Naive thymus-derived CD4-positive, alpha-beta T cell (primary cell): ENCODE measurements around the gene SKA3. TPM values are rescaled to one million over a fixed set of nuclear protein-coding genes. Genes with fewer than 3 reads are reported as not detected.

Experiments used
- ATAC-seq: fragments of 150-1000 bp; cut with Tn5 transposase; 2 replicates; pipeline ENCODE4 v1.10.0; 2021; ENCODE audit warnings: mild to moderate bottlenecking, moderate library complexity
- CTCF ChIA-PET: fragments of 350-600 bp; sonication (Branson Sonifier 250); formaldehyde crosslinking; loops from one replicate; lab custom pipeline; 2021; ENCODE audit warnings: antibody characterized with exemption; lab: Charles Lee
- POLR2A ChIA-PET: fragments of 350-600 bp; sonication (Branson Sonifier 250); formaldehyde crosslinking; loops from one replicate; lab custom pipeline; 2021; ENCODE audit warnings: antibody characterized with exemption, inconsistent platforms; lab: Charles Lee
- DNase-seq, 9 donors: peaks; one replicate each; pipeline versions ENCODE4 v3.0.0 to v3.0.0-alpha.2; 2020 to 2022; ENCODE audit warnings: mixed read lengths in 1 of 9
- H3K27ac ChIP-seq: one replicate; pipeline ENCODE4 v1.7.0; 2013; ENCODE audit warnings: mild to moderate bottlenecking, low read depth, low read length, moderate library complexity
- H3K27me3 ChIP-seq, 2 donors: one replicate each; pipeline ENCODE4 v1.7.0; 2013; ENCODE audit warnings: low read length in 2 of 2, mild to moderate bottlenecking in 2 of 2, moderate library complexity in 2 of 2; ENCODE audit not compliant: control insufficient read depth in 2 of 2, insufficient read depth in 2 of 2
- H3K36me3 ChIP-seq, 3 experiments: 1 replicate in 2 of 3; 2 replicates in 1 of 3; pipeline ENCODE4 v1.7.0; 2013; ENCODE audit warnings: low read length in 3 of 3, mild to moderate bottlenecking in 3 of 3, moderate library complexity in 1 of 3; ENCODE audit not compliant: insufficient read depth in 3 of 3, control insufficient read depth in 2 of 3
- H3K4me1 ChIP-seq, 2 donors: one replicate each; pipeline ENCODE4 v1.7.0; 2013; ENCODE audit warnings: low read length in 2 of 2, mild to moderate bottlenecking in 2 of 2, moderate library complexity in 1 of 2; ENCODE audit not compliant: control insufficient read depth in 2 of 2, insufficient read depth in 2 of 2
- H3K4me3 ChIP-seq: 2 replicates; pipeline ENCODE4 v1.7.0; 2013; ENCODE audit warnings: mild to moderate bottlenecking, low read length
- H3K9me3 ChIP-seq, 3 experiments: 1 replicate in 2 of 3; 2 replicates in 1 of 3; pipeline ENCODE4 v1.7.0; 2013; ENCODE audit warnings: low read length in 3 of 3; ENCODE audit not compliant: control insufficient read depth in 2 of 3
- H3K27ac Mint-ChIP-seq, 9 donors: one replicate each; pipeline ENCODE4 v1.8.0; 2020 to 2022; ENCODE audit warnings: mixed read lengths in 9 of 9, mild to moderate bottlenecking in 8 of 9, moderate library complexity in 5 of 9, inconsistent platforms in 2 of 9
- H3K27me3 Mint-ChIP-seq, 5 donors: one replicate each; pipeline ENCODE4 v1.8.0; 2021 to 2022; ENCODE audit warnings: mixed read lengths in 5 of 5, mild to moderate bottlenecking in 1 of 5
- H3K36me3 Mint-ChIP-seq, 5 donors: one replicate each; pipeline ENCODE4 v1.8.0; 2020 to 2022; ENCODE audit warnings: mixed read lengths in 5 of 5, mild to moderate bottlenecking in 3 of 5, inconsistent platforms in 1 of 5
- H3K4me1 Mint-ChIP-seq, 7 donors: one replicate each; pipeline ENCODE4 v1.8.0; 2020 to 2022; ENCODE audit warnings: mixed read lengths in 7 of 7, mild to moderate bottlenecking in 3 of 7, inconsistent platforms in 1 of 7
- H3K4me3 Mint-ChIP-seq, 10 donors: one replicate each; pipeline ENCODE4 v1.8.0; 2020 to 2022; ENCODE audit warnings: mild to moderate bottlenecking in 10 of 10, mixed read lengths in 10 of 10, moderate library complexity in 6 of 10, inconsistent platforms in 2 of 10
- H3K9me3 Mint-ChIP-seq, 11 donors: one replicate each; pipeline ENCODE4 v1.8.0; 2020 to 2022; ENCODE audit warnings: mixed read lengths in 11 of 11, mild to moderate bottlenecking in 4 of 11, inconsistent platforms in 1 of 11, moderate library complexity in 1 of 11
- intact Hi-C, 2 donors: fragments of 100-400 bp; cut with micrococcal nuclease; formaldehyde crosslinking; loops; one replicate each; pipeline ENCODE4 v1.15.1; 2023
- polyA plus RNA-seq, 2 donors: library from polyadenylated mRNA; unstranded; fragments of 300-500 nt; fragmentation: Illumina TruSeq; gene quantifications; one replicate each; pipeline ENCODE4 v1.2.3, GENCODE V29; 2021
- total RNA-seq, 6 experiments: library from RNA in 5 of 6; stranded (reverse) in 5 of 6; gene quantifications; 1 replicate in 5 of 6; 2 replicates in 1 of 6; pipeline ENCODE4 v1.2.3 and lab custom pipeline; 2021 to 2026

SKA3 gene
- total and polyA plus RNA-seq, 7 experiments from 2014 or later, result 0.46 to 35.0 (median 1.6) TPM; not detected in 3

DNA sequence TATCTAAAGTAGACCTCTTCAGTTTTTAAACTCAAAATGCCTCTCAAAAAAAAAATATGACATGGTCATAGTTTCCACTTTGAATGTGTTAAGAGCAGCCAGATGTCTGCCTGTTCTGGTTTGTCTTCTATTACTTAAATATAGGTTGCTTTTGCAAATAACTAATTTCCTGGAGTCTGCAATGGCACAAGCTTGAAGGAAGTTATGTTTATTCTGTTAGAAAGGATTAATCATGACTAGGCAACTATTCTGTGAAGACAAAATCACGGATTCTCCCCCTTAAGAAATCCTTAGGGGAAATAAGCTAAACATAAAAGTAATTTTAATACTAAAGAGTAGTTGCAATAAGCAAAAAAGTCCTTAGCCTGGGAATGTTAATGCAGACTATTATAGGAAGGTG, 26.3 kb downstream of the SKA3 start:
- Histone ChIP-seq H3K4me1 (no peaks in the 10 kb centered on the region), H3K27me3 (no peaks in the 10 kb centered on the region), H3K9me3 (no peaks in the 10 kb centered on the region), H3K4me3 (no peak overlapping the region), H3K27ac (no peak overlapping the region), H3K36me3 (peaks cover 3 to 21% (median 13%) of the 10 kb centered on the region in 3 experiments)
- Mint-ChIP-seq H3K36me3 (peaks cover 6 to 17% (median 9%) of the 10 kb centered on the region in 5 donors), H3K4me3 (no peak overlapping the region), H3K9me3 (no peaks in the 10 kb centered on the region), H3K27ac (peak overlapping the region in 1 of 9 donors; percentile 2), H3K27me3 (no peaks in the 10 kb centered on the region), H3K4me1 (peaks cover 0 to 4% (median 3%) of the 10 kb centered on the region in 7 donors)
- intact Hi-C loops, result no loop called here
- ATAC-seq (no peak), DNase-seq (no peak)
- ChIA-PET CTCF (no interaction called here), POLR2A (interaction anchor here (1.9 kb wide), 1 partner anchor 27 kb away, joined by 10 read pairs; the partner anchor contains the start of genes MRPL57 and SKA3)

DNA sequence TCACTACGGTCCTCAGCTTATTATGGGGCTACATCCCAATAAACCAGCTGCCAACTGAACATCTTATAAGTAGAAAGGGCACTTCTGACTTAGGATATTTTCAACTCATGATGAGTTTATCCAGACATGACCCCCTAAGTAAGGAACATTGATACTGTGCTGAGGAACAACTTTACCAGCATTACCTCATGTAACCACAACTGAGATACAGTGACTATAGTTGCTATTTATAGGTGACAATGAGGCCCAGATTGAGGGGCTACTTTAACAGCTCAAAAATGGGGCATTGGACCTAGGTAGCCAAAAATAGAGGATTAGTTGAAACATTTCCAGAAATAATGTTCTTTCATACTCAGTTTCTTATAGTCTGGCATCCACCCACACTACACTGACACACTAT, 26.8 kb downstream of the SKA3 start:
- Mint-ChIP-seq H3K36me3 (peaks cover 6 to 14% (median 10%) of the 10 kb centered on the region in 5 donors), H3K27ac (peak overlapping the region in 1 of 9 donors; percentile 34), H3K4me3 (no peak overlapping the region), H3K27me3 (no peaks in the 10 kb centered on the region), H3K9me3 (no peaks in the 10 kb centered on the region), H3K4me1 (peaks cover 0 to 6% (median 5%) of the 10 kb centered on the region in 7 donors)
- H3K4me3 ChIP-seq, result no peak overlapping the region
- peaks cover 3 to 21% (median 13%) of the 10 kb centered on the region in 3 experiments for H3K36me3 ChIP-seq
- H3K27me3 ChIP-seq, result no peaks in the 10 kb centered on the region
- CTCF ChIA-PET, result interaction anchor here (0.6 kb wide), 1 partner anchor 76 kb away, joined by 3 read pairs; no protein-coding TSS in a partner anchor
- no peak overlapping the region for H3K27ac ChIP-seq
- POLR2A ChIA-PET, result interaction anchor here (1.9 kb wide), 1 partner anchor 27 kb away, joined by 10 read pairs; the partner anchor contains the start of genes MRPL57 and SKA3
- ATAC-seq (no peak), DNase-seq (no peak)
- peaks cover 0 to 1% of the 10 kb centered on the region in 2 donors for H3K4me1 ChIP-seq
- no peaks in the 10 kb centered on the region for H3K9me3 ChIP-seq
- intact Hi-C loops, result no loop called here

DNA sequence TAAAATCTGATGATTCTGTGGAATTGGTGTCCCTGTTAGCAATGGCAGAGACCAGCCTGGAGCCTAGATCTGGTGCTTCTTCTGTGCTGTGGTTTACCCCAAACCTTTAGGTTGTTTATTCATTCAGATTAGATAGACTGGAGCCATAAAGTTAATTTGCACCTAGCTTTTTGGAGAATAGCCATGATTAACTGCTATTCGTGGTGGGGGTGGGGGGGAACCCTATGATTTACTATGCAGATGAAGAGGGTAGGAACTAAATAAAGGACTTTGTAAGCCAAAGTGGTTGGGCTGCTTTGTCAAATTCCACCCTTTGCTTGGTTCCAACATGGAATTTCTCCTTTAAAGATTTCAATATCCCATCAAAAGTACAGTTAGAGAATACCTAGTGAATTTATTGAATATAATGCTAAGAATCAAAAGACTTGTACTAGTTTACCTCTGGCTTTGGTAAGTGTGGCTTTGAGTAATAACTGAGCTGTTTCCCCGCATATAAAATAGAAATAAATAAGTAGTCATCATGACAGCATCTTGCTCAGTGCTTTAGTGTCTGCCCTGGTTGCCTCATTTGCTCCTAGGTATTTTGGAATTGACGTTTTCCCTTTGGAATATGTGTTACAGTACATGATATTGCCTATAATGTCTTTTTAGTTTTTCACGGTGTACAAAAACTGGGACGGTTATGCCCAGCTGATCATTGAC, 27.6 kb downstream of the SKA3 start:
- Mint-ChIP-seq H3K36me3 (peaks cover 6 to 14% (median 11%) of the 10 kb centered on the region in 5 donors), H3K4me1 (peaks cover 3 to 12% (median 9%) of the 10 kb centered on the region in 7 donors), H3K27me3 (no peaks in the 10 kb centered on the region), H3K9me3 (no peaks in the 10 kb centered on the region), H3K27ac (peak overlapping the region in 4 of 9 donors; percentile 13 to 46 (median 42)), H3K4me3 (no peak overlapping the region)
- ChIA-PET CTCF (interaction anchor here (0.6 kb wide), 1 partner anchor 75 kb away, joined by 3 read pairs; no protein-coding TSS in a partner anchor), POLR2A (interaction anchor here (1.1 to 1.9 kb wide), 2 partner anchors 27 to 28 kb away, joined by 4 to 10 read pairs; partner anchors contain the start of genes MRPL57 and SKA3)
- H3K9me3 ChIP-seq, result no peaks in the 10 kb centered on the region
- no peak overlapping the region for H3K4me3 ChIP-seq
- H3K4me1 ChIP-seq, result peaks cover 0 to 5% of the 10 kb centered on the region in 2 donors
- peaks cover 3 to 22% (median 13%) of the 10 kb centered on the region in 3 experiments for H3K36me3 ChIP-seq
- ATAC-seq, result no peak
- DNase-seq, result no peak
- intact Hi-C loops, result no loop called here
- H3K27ac ChIP-seq, result no peak overlapping the region
- H3K27me3 ChIP-seq, result no peaks in the 10 kb centered on the region

DNA sequence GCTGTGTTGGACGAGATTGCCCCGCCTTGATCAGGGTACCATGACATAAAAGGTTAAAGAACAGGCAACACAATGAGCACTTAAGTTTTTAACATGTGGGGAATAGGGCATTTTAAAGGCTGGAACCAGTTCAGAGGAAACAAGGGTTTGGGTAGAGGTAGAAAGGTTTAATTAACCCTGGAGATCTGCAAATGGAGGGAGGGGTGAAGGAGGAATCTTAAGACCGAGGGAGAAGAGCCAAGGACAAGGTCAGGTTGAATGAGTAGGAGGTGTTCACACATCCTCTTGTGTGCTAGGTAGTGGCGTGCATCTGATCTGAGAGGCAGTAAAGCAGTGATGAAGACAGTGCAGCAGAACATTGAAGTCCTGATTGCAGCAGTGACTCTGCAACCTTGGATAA, 28.5 kb downstream of the SKA3 start:
- ATAC-seq, result peak; percentile 48
- CTCF ChIA-PET, result no interaction called here

DNA sequence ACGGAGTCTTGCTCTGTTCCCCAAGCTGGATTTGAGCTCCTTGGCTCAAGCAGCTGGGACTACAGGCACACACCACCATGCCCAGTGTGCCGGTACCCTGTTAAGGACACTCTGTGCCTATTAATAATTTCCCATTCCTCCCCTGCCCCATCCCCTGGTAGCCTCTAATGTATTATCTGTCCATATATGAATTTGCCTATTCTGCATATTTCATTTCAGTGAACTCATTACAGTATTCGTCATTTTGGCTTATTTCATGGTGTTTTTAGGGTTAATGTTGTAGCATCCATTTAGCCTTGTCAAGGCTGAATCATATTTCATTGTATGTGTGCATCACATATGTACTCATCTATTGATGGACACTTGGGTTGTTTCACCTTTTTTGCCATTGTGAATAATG, 33.6 kb downstream of the SKA3 start:
- Histone ChIP-seq H3K4me1 (peaks cover 18 to 38% of the 10 kb centered on the region in 2 donors), H3K36me3 (peaks cover 10 to 37% (median 11%) of the 10 kb centered on the region in 3 experiments), H3K27ac (peak overlapping the region; percentile 48), H3K9me3 (no peaks in the 10 kb centered on the region), H3K4me3 (no peak overlapping the region), H3K27me3 (no peaks in the 10 kb centered on the region)
- Mint-ChIP-seq H3K9me3 (peaks cover 0 to 3% (median 0%) of the 10 kb centered on the region in 11 donors), H3K4me3 (peak overlapping the region; percentile 58 to 87 (median 78)), H3K4me1 (peaks cover 20 to 48% (median 41%) of the 10 kb centered on the region in 7 donors), H3K36me3 (peaks cover 11 to 23% (median 23%) of the 10 kb centered on the region in 5 donors), H3K27me3 (peaks cover 0 to 4% (median 3%) of the 10 kb centered on the region in 5 donors), H3K27ac (peak overlapping the region; percentile 6 to 87 (median 76))
- no peak for DNase-seq
- CTCF ChIA-PET, result no interaction called here
- intact Hi-C loops, result no loop called here
- POLR2A ChIA-PET, result interaction anchor here (0.6 to 1.1 kb wide), 2 partner anchors 33 to 611 kb away, joined by 3 to 6 read pairs; partner anchors contain the start of genes MRPL57 and SKA3
- no peak for ATAC-seq

More for the DNA sequence above, 28.5 kb downstream of the SKA3 start:
- peak in 2 of 9 donors; percentile 5 to 10 for DNase-seq
- intact Hi-C loops, result no loop called here
- peaks cover 4 to 14% of the 10 kb centered on the region in 2 donors for H3K4me1 ChIP-seq
- Mint-ChIP-seq H3K27me3 (no peaks in the 10 kb centered on the region), H3K4me3 (peak overlapping the region in 1 of 10 donors; percentile 1), H3K9me3 (no peaks in the 10 kb centered on the region), H3K36me3 (peaks cover 6 to 21% (median 13%) of the 10 kb centered on the region in 5 donors), H3K4me1 (peaks cover 9 to 21% (median 18%) of the 10 kb centered on the region in 7 donors), H3K27ac (peak overlapping the region in 4 of 9 donors; percentile 3 to 78 (median 17))
- H3K27ac ChIP-seq, result no peak overlapping the region
- H3K4me3 ChIP-seq, result no peak overlapping the region
- peaks cover 6 to 31% (median 13%) of the 10 kb centered on the region in 3 experiments for H3K36me3 ChIP-seq
- no peaks in the 10 kb centered on the region for H3K9me3 ChIP-seq
- POLR2A ChIA-PET, result interaction anchor here (1.1 kb wide), 1 partner anchor 28 kb away, joined by 4 read pairs; the partner anchor contains the start of gene SKA3
- no peaks in the 10 kb centered on the region for H3K27me3 ChIP-seq

- H3K36me3 Mint-ChIP-seq, result peaks cover 5 to 17% (median 15%) of the 10 kb centered on the region in 5 donors
- intact Hi-C loops, result loop anchor here in 1 of 2 donors (2.0 kb wide), 1 partner anchor 1181 kb away; the partner anchor contains the start of gene ZMYM2
- H3K27me3 Mint-ChIP-seq, result peaks cover 3 to 14% (median 9%) of the 10 kb centered on the region in 5 donors
- H3K4me3 Mint-ChIP-seq, result peak overlapping the region; percentile 92 to 100 (median 99)
- CTCF ChIA-PET, result no interaction called here
- peaks cover 0 to 3% (median 0%) of the 10 kb centered on the region in 11 donors for H3K9me3 Mint-ChIP-seq
- H3K4me1 Mint-ChIP-seq, result peaks cover 20 to 43% (median 34%) of the 10 kb centered on the region in 7 donors
- POLR2A ChIA-PET, result interaction anchor here (3.3 kb wide), 1 partner anchor 38 kb away, joined by 9 read pairs; the partner anchor contains the start of genes MRPL57 and SKA3
- H3K4me1 ChIP-seq, result peaks cover 18 to 35% of the 10 kb centered on the region in 2 donors
- DNase-seq (no peak), ATAC-seq (no peak)
- no peaks in the 10 kb centered on the region for H3K9me3 ChIP-seq
- no peaks in the 10 kb centered on the region for H3K27me3 ChIP-seq
- peak overlapping the region; percentile 95 for H3K4me3 ChIP-seq
- H3K27ac Mint-ChIP-seq, result peak overlapping the region; percentile 96 to 100 (median 99)
- H3K27ac ChIP-seq, result peak overlapping the region; percentile 96
- peaks cover 0 to 19% (median 6%) of the 10 kb centered on the region in 3 experiments for H3K36me3 ChIP-seq
Observed at GRCh38 chr13:21139374-21139773, 37.0 kb downstream of the SKA3 start.
